HG02610 (cell line): ENCODE results near the gene MRTFA.

Source experiments
- ATAC-seq: cut with Tn5 transposase; IDR thresholded peaks from one replicate; pipeline ENCODE4 v1.9.1; 2021; ENCODE audit warnings: mild to moderate bottlenecking, moderate library complexity; ENCODE audit not compliant: unreplicated experiment

Gene MRTFA

DNA sequence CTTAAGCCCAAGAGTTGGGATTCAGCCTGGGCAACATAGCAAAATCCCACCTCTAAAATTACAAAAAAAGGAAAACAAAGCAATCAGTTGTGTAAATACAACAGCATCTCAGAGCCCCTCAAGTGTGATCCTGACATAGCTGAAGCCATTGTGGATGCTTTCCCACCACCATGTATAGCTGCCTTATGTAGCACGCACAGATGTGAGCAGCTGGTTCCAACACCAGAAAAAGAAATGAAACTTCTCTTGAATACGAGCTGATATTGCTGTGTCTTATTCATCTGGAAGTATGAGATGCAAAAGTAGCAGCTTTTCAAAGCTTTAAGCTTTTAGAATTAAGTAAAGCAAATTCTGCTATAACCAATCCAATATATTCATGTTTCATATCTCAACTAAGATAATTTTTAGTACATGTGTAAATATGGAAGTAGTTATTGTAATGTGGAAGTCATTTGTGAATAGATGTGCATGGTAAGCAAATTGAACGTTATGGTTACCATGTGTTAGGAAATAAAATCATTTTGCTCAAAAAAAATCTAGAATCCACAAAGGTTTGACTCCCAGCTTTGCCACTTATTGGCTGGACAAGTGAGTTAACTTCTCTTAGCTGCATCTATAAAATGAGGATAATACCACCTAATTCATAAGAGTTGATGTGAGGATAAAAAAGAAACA lies 203.0 kb downstream of the MRTFA start:
- no peak for ATAC-seq

- ATAC-seq: no peak
These were observed 203.9 kb downstream of the MRTFA start for GRCh38 chr22:40432625-40433024.

DNA sequence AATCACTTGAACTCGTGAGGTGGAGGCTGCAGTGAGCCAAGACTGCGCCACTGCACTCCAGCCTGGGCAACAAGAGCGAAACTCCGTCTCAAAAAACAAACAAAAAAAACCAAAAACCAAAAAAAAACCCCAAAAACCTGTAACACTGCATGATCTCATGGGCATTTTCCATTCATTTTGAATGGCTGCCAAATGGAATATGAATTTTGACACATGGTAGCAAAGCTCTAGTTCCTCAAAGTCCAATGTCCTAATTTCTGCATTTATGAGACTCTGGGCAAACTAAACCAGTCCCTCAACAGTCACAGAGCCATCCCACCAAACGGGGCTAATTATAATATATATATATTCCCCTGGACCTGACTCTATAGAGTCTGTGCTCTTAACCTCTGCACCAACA lies 204.4 kb downstream of the MRTFA start:
- no peak for ATAC-seq

DNA sequence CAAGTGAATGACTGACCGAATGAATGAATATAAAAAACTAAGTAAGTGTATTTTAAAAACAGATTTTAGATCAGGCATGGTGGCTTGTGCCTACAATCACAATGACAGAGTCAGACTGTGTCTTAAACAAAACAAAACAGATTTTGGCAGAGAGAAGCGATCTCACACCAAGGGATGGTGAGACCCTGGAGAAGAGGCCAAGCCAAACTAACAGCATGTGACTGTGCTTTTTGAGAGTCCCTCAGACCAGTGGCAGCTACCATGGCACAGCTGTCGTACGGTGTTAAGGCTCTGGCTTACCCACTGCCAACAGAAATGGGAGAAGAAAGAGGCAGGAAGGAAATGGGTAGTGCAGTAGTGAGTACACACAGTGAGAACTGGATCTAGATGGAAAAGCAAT lies 205.5 kb downstream of the MRTFA start:
- no peak for ATAC-seq

- ATAC-seq: no peak
These were observed 207.0 kb downstream of the MRTFA start for GRCh38 chr22:40429481-40429880.

DNA sequence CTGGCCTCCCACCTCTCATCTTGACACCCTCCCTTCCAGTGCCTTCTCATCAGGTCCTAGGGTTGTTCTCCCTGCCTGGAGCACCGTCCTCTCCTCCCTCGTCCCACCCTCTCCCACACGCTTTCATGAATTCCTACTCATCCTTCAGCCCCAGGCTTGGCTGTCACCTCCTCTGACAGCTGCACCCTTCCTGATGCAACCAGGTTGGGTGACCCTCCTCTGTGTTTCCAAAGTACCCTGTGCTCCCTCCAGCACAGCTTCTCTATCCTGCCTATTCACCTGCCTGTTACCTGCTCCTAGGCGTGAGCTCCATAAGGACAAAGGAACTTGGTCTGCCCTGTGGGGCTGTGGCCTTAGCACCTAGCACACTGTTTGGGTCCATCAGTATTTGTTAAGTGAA lies 207.7 kb downstream of the MRTFA start:
- no peak for ATAC-seq

GRCh38 chr22:40426594-40427333 lies 209.8 kb downstream of the MRTFA start:
- no peak for ATAC-seq

GRCh38 chr22:40425082-40425481 lies 211.4 kb downstream of the MRTFA start:
- ATAC-seq: no peak

- no peak for ATAC-seq
These were observed 212.5 kb downstream of the MRTFA start for GRCh38 chr22:40423882-40424640.

GRCh38 chr22:40423310-40423688 lies 213.2 kb downstream of the MRTFA start:
- ATAC-seq: no peak

GRCh38 chr22:40422558-40423309 lies 213.8 kb downstream of the MRTFA start:
- ATAC-seq: no peak

DNA sequence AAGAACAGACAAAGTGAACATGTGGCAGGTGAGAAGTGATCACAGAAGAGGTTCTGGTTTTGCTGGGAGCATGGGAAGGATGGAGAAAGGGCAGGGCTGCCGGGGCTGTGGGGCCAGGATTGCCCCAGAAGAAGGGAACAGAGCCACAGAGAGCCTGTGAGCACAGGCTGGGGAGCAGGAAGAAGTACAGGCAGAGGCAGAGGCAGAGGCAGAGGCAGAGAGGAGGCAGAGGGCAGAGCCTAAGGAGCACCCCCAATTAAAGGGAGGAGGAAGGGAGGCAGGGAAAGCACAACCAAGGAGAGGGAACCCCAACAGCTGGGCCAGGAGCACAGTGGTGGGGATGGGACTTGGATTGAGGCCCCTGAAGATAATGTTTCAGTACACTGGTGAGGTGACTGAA lies 214.6 kb downstream of the MRTFA start:
- ATAC-seq: no peak

GRCh38 chr22:40421082-40421350 lies 215.5 kb downstream of the MRTFA start:
- ATAC-seq: no peak

GRCh38 chr22:40420341-40421081 lies 216.0 kb downstream of the MRTFA start:
- ATAC-seq: no peak

DNA sequence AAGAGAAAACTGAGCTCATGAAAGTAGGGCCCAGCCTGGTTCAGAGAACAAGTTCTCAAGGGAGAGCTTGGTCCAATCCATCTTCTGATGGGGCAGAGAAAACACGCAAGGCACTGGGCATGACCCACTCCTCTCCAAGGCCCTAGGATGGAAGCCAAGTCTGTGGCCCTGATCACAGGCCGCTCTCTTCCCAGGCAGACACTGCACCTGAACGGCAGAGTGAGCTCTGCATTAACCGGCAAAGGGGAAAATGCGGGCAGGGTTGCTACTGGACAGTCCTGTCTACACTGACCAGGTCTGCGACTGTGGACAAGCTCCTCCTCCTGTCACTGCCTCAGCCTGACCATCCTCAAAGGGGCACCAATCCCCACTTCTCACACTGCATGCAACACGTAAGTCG lies 216.8 kb downstream of the MRTFA start:
- no peak for ATAC-seq

- no peak for ATAC-seq
These were observed 217.9 kb downstream of the MRTFA start for GRCh38 chr22:40418366-40419201.

DNA sequence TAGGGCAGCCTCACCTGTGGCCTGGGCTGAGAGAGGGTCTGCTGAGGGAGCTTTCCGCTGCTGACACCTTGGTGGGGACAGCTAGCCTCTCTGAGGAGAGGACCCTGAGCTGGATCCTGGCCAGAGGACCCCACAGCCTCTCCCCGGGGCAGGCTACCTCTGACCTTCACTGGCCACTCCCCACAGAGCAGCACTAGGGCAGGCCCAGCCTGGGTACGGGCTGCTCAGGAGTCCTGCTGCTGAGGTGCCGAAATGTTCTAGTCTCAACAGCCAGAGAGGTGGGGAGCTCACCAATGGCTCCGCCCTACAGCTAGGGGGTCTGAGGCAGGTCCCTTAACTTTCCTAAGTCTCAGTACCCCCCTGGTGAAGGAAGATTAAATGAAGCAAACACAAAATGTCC lies 218.6 kb downstream of the MRTFA start:
- no peak for ATAC-seq

GRCh38 chr22:40417041-40417440 lies 219.5 kb downstream of the MRTFA start:
- no peak for ATAC-seq

GRCh38 chr22:40416636-40417035 lies 219.9 kb downstream of the MRTFA start:
- ATAC-seq: no peak

- ATAC-seq: no peak
These were observed 220.3 kb downstream of the MRTFA start for GRCh38 chr22:40416267-40416570.
